ENCODE data around the gene HEATR1. TPM values are rescaled to one million over a fixed set of nuclear protein-coding genes. Genes with fewer than 3 reads are reported as not detected.

The HEATR1 gene
- total RNA-seq, 1 experiment from 2014 or later, result 66.5 TPM

GRCh38 chr1:236502579-236502971 is 101.7 kb downstream of the HEATR1 start:
- intact Hi-C loops (cut with micrococcal nuclease; ENCODE audit: unreplicated experiment), result no loop called here
- no peaks in the 10 kb centered on the region for H3K27me3 ChIP-seq (ENCODE audit: control insufficient read depth, insufficient read depth, low read length)
- H3K9me3 ChIP-seq (ENCODE audit: control insufficient read depth, insufficient read depth, low read depth, low read length), result no peaks in the 10 kb centered on the region
- ChIA-PET POLR2A (interaction anchor here (0.8 kb wide), 1 partner anchor 32 kb away, joined by 29 read pairs; no protein-coding TSS in a partner anchor), CTCF (no interaction called here)
- TF ChIP-seq CTCF (IDR thresholded peaks at IDR 0.05) (no peak), SIN3A (IDR thresholded peaks at IDR 0.05; ENCODE audit: borderline replicate concordance, insufficient read depth, low read depth, low read length) (no peak), REST (IDR thresholded peaks at IDR 0.05; ENCODE audit: insufficient read depth in 1 of 2, low read depth in 2 of 2, low read length in 1 of 2) (no peak)
- no peak overlapping the region; a peak in 1 of 4 replicates for H3K4me3 ChIP-seq (ENCODE audit: low read depth in 2 of 2, low read length in 2 of 2)
- peak overlapping the region; percentile 100 for H3K27ac ChIP-seq (ENCODE audit: low read length)
- peak; percentile 55; the same call in 1 of the 2 replicates for ATAC-seq
- H3K36me3 ChIP-seq (ENCODE audit: control insufficient read depth, insufficient read depth, low read length), result no peaks in the 10 kb centered on the region
- in situ Hi-C loops (cut with HindIII; ENCODE audit: low pct_unique_long_range_greater_than_20kb, low sequenced_read_pairs), result no loop called here
- BruUV-seq (replicated peaks), result no TSS peak
- H3K4me1 ChIP-seq (ENCODE audit: control insufficient read depth, insufficient read depth, low read length), result peaks cover 44% of the 10 kb centered on the region
- DNase-seq (ENCODE audit: low read depth, low spot score), result no peak

GRCh38 chr1:236501093-236501492 is 103.2 kb downstream of the HEATR1 start:
- ChIA-PET POLR2A (interaction anchor here (0.6 kb wide), 1 partner anchor 17 kb away, joined by 4 read pairs; no protein-coding TSS in a partner anchor), CTCF (no interaction called here)
- DNase-seq (ENCODE audit: low read depth, low spot score) (no peak), ATAC-seq (no peak)
- Histone ChIP-seq H3K9me3 (ENCODE audit: control insufficient read depth, insufficient read depth, low read depth, low read length) (no peaks in the 10 kb centered on the region), H3K27me3 (ENCODE audit: control insufficient read depth, insufficient read depth, low read length) (no peaks in the 10 kb centered on the region), H3K36me3 (ENCODE audit: control insufficient read depth, insufficient read depth, low read length) (no peaks in the 10 kb centered on the region), H3K27ac (ENCODE audit: low read length) (peak overlapping the region; percentile 100), H3K4me1 (ENCODE audit: control insufficient read depth, insufficient read depth, low read length) (peaks cover 35% of the 10 kb centered on the region), H3K4me3 (ENCODE audit: low read depth in 2 of 2, low read length in 2 of 2) (no peak overlapping the region)
- no TSS peak for BruUV-seq (replicated peaks)
- TF ChIP-seq CTCF (IDR thresholded peaks at IDR 0.05) (no peak), POLR2AphosphoS5 (IDR thresholded peaks at IDR 0.05; ENCODE audit: low read depth, low read length) (no peak), SIN3A (IDR thresholded peaks at IDR 0.05; ENCODE audit: borderline replicate concordance, insufficient read depth, low read depth, low read length) (no peak), REST (IDR thresholded peaks at IDR 0.05; ENCODE audit: insufficient read depth in 1 of 2, low read depth in 2 of 2, low read length in 1 of 2) (no peak), TCF7L2 (IDR thresholded peaks at IDR 0.05; ENCODE audit: low read depth, low read length) (no peak)
- intact Hi-C loops (cut with micrococcal nuclease; ENCODE audit: unreplicated experiment) (no loop called here), in situ Hi-C loops (cut with HindIII; ENCODE audit: low pct_unique_long_range_greater_than_20kb, low sequenced_read_pairs) (no loop called here)

Other genes starting within 250 kb of the HEATR1 start
- gene EDARADD, start 210.2 kb downstream of the HEATR1 start, total RNA-seq (2021; ENCODE audit: unreplicated experiment), result 35.4 TPM
- gene LGALS8, start 80.5 kb downstream of the HEATR1 start, total RNA-seq (2021; ENCODE audit: unreplicated experiment), result 221 TPM
- 0.49 TPM for gene ACTN2, start 82.0 kb upstream of the HEATR1 start, total RNA-seq (2021; ENCODE audit: unreplicated experiment)
- gene MTR, start 190.8 kb upstream of the HEATR1 start, total RNA-seq (2021; ENCODE audit: unreplicated experiment), result 33.7 TPM